ENCODE measurements around the gene MYBBP1A. TPM values are rescaled to one million over a fixed set of nuclear protein-coding genes. Genes with fewer than 3 reads are reported as not detected.

Gene MYBBP1A
- total and polyA plus RNA-seq, 2 of the 4 experiments (the other 2 are of a cell fraction): 22.6 to 45.9 TPM

- no peak overlapping the region for H2AFZ ChIP-seq (replicated peaks; ENCODE audit: low read length, poor library complexity)
- H3K56ac ChIP-seq (ENCODE audit: extremely low read depth, insufficient read depth, low read length): no peak overlapping the region
- H4K8ac ChIP-seq (ENCODE audit: low read depth in 2 of 2, low read length in 2 of 2): no peak overlapping the region
- ATAC-seq (ENCODE audit: low read depth) (no peak), DNase-seq (no peak)
- H3K4me3 ChIP-seq (ENCODE audit: insufficient read depth, low read depth, low read length): no peak overlapping the region
- no peak overlapping the region for H3K4me2 ChIP-seq (ENCODE audit: low read depth, low read length)
- no peaks in the 10 kb centered on the region; a peak in 1 of 4 replicates for H3K79me1 ChIP-seq (ENCODE audit: low read depth in 1 of 2, low read length in 2 of 2)
- no peak overlapping the region for H3K14ac ChIP-seq (replicated peaks; ENCODE audit: low read depth, low read length)
- no peak overlapping the region for H2AK9ac ChIP-seq (replicated peaks; ENCODE audit: low read depth, low read length, poor library complexity)
- ChIA-PET POLR2A (ENCODE audit: unreplicated experiment) (interaction anchor here (0.6 kb wide), 1 partner anchor 165 kb away, joined by 5 read pairs; no protein-coding TSS in a partner anchor), CTCF (no interaction called here)
- in situ Hi-C loops (cut with MboI; ENCODE audit: low sequenced_read_pairs): no loop called here
- BruUV-seq (replicated peaks): no TSS peak
- H3K4me1 ChIP-seq (ENCODE audit: control insufficient read depth, insufficient read depth, low read length): peaks cover 3% of the 10 kb centered on the region; the same call in 1 of the 2 replicates
- peaks cover 53% of the 10 kb centered on the region for H3K36me3 ChIP-seq (ENCODE audit: control insufficient read depth, insufficient read depth, low read length)
- no peak overlapping the region for H3K18ac ChIP-seq (ENCODE audit: low read depth, low read length)
- no peaks in the 10 kb centered on the region for H3K27me3 ChIP-seq (ENCODE audit: control insufficient read depth, insufficient read depth, low read length)
- no peak overlapping the region for H2BK15ac ChIP-seq (ENCODE audit: low read depth, low read length)
- TF ChIP-seq MAFK (IDR thresholded peaks at IDR 0.05; ENCODE audit: low read depth, low read length): no peak
- no peak for TF ChIP-seq SMC3 (IDR thresholded peaks at IDR 0.05; ENCODE audit: low read depth, low read length)
- TF ChIP-seq MXI1 (IDR thresholded peaks at IDR 0.05; ENCODE audit: borderline replicate concordance, low read depth, low read length): no peak
- no peak for TF ChIP-seq RFX5 (IDR thresholded peaks at IDR 0.05; ENCODE audit: low read depth, low read length)
- TF ChIP-seq MAZ (IDR thresholded peaks at IDR 0.05; ENCODE audit: borderline replicate concordance, low read depth, low read length): no peak
- TF ChIP-seq FOS (IDR thresholded peaks at IDR 0.05; ENCODE audit: low read depth, low read length): no peak
- TF ChIP-seq POLR2A (IDR thresholded peaks at IDR 0.05; ENCODE audit: low read depth, low read length): no peak
- TF ChIP-seq BHLHE40 (IDR thresholded peaks at IDR 0.05; ENCODE audit: low read depth, low read length): no peak
- no peak for TF ChIP-seq RCOR1 (IDR thresholded peaks at IDR 0.05; ENCODE audit: insufficient replicate concordance, low read length)
- TF ChIP-seq NFE2L2 (IDR thresholded peaks at IDR 0.05; ENCODE audit: low read depth, low read length): no peak
- no peak for TF ChIP-seq ELK1 (IDR thresholded peaks at IDR 0.05; ENCODE audit: borderline replicate concordance, low read depth, low read length)
- TF ChIP-seq CHD1 (IDR thresholded peaks at IDR 0.05; ENCODE audit: low read depth, low read length): no peak
- TF ChIP-seq CEBPB (IDR thresholded peaks at IDR 0.05; ENCODE audit: low read depth, low read length): no peak
- no peak for TF ChIP-seq CTCF (conservative IDR thresholded peaks at IDR 0.05; ENCODE audit: low read depth, low read length)
- TF ChIP-seq USF2 (IDR thresholded peaks at IDR 0.05; ENCODE audit: low read depth, low read length): no peak
- no peak for TF ChIP-seq RAD21 (IDR thresholded peaks at IDR 0.05; ENCODE audit: low read length)
- H3K27ac ChIP-seq (ENCODE audit: insufficient read depth, low read length): no peak overlapping the region
- no peak overlapping the region for H3K4ac ChIP-seq (ENCODE audit: low read depth, low read length)
- no peak overlapping the region for H2BK20ac ChIP-seq (ENCODE audit: low read depth, low read length)
- no peak overlapping the region for H2BK120ac ChIP-seq (ENCODE audit: low read depth, low read length)
- no peaks in the 10 kb centered on the region for H3K9me1 ChIP-seq (ENCODE audit: insufficient read depth, low read length)
- intact Hi-C loops (cut with micrococcal nuclease): loop anchor here (5.0 kb wide), 1 partner anchor 117 kb away; no protein-coding TSS in a partner anchor
- H4K20me1 ChIP-seq (ENCODE audit: insufficient read depth, low read length): peaks cover 15% of the 10 kb centered on the region
- no peak overlapping the region for H2AK5ac ChIP-seq (ENCODE audit: low read depth, low read length)
- no peak overlapping the region for H4K5ac ChIP-seq (ENCODE audit: low read depth, low read length)
- dilution Hi-C loops (cut with HindIII; ENCODE audit: low sequenced_read_pairs, unreplicated experiment): no loop called here
- 90% methylated on average over 10 of the region's 26 CpGs; no CpG with 5 or more reads in 1 of the 2 experiments for WGBS, 2 experiments (ENCODE audit: extremely low coverage in 2 of 2, insufficient read length in 1 of 2)
- H3K23ac ChIP-seq (ENCODE audit: low read depth, low read length): no peak overlapping the region
- H3K9me3 ChIP-seq (ENCODE audit: control insufficient read depth, insufficient read depth, low read length): no peaks in the 10 kb centered on the region
- H3K9ac ChIP-seq (ENCODE audit: low read depth, low read length): no peak overlapping the region
- H4K91ac ChIP-seq (ENCODE audit: insufficient read depth, low read depth, low read length): no peak overlapping the region
- no peak overlapping the region for H2BK5ac ChIP-seq (ENCODE audit: low read depth, low read length, poor library complexity, severe bottlenecking)
Measured at GRCh38 chr17:4539576-4540223, 15.5 kb downstream of the MYBBP1A start.
